AG08395 (cell line): ENCODE data around the gene LUZP2.

Experiments used
- DNase-seq: peaks from one replicate; pipeline ENCODE4 v3.0.0; 2012; ENCODE audit warnings: mixed read lengths, low spot score

Gene LUZP2

GRCh38 chr11:24716403-24716802 is 219.6 kb downstream of the LUZP2 start:
- DNase-seq = no peak

GRCh38 chr11:24723231-24723630 is 226.4 kb downstream of the LUZP2 start:
- DNase-seq = no peak

DNA sequence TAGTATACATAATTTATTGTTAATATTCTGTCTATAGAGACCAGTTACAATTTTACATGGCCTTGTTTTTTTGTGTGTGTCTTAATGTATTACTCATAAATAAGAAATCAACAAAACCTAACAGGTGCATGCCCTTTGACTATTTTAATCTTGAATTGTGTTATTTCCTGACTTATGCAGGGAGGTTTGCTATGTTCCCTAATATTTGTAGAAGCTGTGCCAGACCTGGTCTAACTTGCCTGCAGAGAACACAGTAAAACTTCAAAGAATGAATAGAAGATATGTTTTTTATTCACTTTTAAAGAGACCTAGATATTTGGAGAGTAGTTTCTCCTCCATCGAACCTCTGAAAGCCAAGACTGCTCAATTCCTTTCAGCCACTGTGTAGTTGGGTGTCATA is 234.7 kb downstream of the LUZP2 start:
- DNase-seq = no peak

DNA sequence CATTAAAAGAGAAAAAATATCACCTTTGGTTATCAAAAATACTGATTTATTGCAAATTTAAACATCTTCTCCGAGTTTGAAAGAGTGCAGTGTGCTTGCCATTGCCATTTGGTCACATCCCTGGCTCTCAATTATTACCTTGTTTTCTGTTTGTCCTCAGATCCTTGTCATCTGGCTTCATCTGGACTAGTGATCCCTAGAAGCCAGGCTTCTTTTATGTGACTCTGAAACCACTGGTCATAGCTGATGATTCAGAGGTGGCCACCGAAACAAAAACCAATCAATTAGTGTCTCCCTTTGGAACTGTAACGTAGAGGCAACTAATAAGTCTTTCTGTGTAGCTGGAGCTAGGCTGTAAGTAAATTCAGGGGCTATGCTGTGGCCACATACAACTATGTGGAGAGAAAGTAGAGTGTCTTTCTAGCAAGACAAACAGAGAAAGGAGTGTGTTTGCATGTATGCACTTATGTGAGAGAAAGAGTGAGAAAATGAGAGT is 237.9 kb downstream of the LUZP2 start:
- no peak for DNase-seq

DNA sequence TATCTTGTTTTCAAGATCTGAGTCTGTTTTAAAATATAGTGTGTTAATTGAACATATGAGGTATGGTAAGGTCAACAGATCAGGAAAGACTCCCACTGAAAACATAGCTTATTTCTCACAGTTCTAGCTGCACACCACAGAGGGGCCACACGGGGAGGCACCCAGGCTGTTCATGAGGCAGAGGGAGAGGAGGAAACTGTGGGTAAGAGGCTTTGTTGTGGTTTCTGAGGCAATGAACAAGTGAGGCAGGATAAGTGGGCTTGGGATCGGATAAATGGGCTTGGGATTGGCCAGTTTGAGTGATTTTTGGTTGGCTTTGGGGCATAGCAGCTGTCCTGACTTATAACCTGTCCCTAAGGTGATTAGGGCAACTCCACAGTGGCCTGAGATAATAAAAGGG is 242.1 kb downstream of the LUZP2 start:
- no peak for DNase-seq

GRCh38 chr11:24739637-24740036 is 242.8 kb downstream of the LUZP2 start:
- no peak for DNase-seq

GRCh38 chr11:24747275-24748251 is 250.7 kb downstream of the LUZP2 start:
- DNase-seq = no peak

DNA sequence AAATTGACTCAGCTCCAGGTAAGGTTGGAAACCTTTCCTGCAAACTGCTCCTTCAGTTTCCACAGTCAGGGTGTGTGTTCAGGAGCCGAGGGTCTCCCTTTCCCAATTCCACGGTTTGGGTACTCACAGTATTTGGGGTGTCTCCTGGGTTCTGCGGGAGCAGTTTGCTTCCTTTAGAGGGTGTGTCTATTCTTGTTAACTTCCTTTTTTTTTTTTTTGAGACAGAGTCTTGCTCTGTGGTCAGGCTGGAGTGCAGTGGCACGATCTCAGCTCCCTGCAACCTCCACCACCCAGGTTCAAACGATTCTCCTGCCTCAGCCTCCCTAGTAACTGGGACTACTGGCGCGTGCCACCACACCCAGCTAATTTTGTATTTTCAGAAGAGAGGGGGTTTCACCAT is 251.4 kb downstream of the LUZP2 start:
- DNase-seq = no peak

DNA sequence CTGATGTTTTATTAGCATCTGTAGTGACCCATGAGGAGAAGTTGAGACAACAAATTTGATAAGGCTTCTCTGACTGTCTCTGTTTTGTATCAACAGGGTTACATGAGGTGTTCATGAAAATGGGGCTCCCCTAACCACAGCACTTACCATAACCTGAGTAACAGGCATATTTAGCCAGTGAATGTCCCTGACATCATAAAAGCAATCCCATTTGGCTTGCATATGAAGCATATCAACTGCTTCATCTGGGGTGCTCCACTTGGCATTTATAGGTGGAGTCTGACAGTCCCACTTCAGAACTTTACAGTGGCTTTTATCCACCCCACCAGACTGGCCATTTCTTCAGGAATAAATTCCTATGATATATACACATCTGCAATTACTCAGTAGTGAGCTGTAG is 257.6 kb downstream of the LUZP2 start:
- DNase-seq = no peak

DNA sequence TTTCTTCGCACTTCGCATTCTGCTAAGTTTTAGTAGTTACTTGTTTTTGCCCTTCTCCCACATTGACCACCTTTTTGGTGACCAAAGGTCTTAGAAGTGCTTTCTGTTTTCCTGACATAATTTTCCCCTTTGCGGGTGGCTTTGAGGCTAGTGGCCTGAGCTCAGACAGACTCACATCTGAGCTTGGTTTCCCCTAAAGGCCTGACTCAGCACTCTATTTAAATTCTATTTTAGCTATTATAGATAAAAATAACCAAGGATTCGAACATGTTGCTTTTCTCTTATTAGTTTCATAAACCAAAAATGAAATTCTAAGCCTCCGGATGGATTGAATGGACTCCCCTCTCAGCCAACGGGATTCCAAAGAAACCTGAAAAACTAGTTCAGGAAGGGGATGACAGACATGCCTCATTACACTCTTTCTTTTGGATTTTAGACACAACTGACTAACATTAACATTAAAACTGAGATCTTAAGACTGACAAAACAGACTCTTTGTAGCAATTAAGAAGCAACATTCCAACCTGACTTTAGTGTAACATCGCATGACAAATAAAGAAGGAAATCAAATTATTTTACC is 258.5 kb downstream of the LUZP2 start:
- DNase-seq = no peak

DNA sequence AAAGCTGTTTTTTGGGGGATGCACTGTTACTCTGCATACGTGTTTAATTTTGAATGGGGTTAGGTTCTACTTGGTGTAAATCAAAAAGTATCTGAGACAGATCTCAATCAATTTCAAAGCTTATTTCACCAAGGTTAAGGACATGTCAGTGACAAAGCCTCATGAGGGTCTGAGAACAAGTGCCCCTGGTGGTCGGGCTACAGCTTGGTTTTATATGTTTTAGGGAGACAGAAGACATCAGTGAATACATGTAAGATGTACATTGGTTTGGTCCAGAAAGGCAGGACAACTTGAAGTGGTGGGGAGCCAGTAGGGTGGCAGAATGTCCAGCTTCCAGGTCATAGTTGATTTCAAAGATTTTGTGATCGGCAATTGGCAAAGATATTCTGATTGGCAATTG is 262.9 kb downstream of the LUZP2 start:
- no peak for DNase-seq

GRCh38 chr11:24760681-24761080 is 263.8 kb downstream of the LUZP2 start:
- no peak for DNase-seq

- DNase-seq = no peak
Measured at GRCh38 chr11:24762076-24762475, 265.2 kb downstream of the LUZP2 start.

DNA sequence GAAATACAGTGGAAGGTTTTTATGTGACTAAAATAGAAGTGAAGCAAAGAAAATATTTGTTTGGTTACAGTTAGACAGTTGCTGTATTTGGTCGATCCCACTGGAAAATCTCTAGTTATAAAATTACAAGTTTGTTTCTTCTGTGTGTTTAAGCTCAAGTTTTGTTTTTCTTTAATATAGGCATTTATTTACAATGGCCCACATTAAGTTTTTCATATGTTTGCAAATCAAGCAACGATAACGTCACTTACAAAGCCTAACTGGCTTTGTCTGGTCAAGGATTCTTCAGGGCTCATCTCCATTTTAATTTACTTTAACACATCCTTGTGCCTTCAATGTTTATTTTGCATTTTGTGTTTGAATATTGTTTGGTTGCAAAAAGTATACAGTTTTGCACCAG is 270.6 kb downstream of the LUZP2 start:
- no peak for DNase-seq

DNA sequence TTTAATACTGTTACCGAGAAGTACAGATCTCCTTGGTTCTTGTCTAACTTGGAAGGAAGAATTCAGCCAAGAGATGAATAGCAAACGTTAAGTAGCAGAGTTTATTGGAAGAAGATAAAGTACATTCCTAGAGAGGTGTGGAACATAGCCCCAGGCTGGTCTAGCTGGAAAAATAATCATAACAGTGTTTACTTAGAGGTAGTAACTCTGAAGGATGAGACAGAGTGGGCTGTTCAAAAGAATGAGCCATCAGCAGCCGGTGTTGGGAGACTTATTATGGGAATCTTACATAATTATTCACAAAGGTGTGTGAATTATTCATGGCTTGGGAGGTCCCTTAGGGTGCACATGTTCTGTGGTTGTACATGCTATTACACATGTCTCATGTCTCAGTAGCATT is 276.5 kb downstream of the LUZP2 start:
- no peak for DNase-seq

- no peak for DNase-seq
Measured at GRCh38 chr11:24779791-24780190, 282.9 kb downstream of the LUZP2 start.

- DNase-seq = no peak
Measured at GRCh38 chr11:24781288-24781687, 284.4 kb downstream of the LUZP2 start.

GRCh38 chr11:24793479-24793878 is 296.6 kb downstream of the LUZP2 start:
- no peak for DNase-seq

- no peak for DNase-seq
Measured at GRCh38 chr11:24794064-24794463, 297.2 kb downstream of the LUZP2 start.

GRCh38 chr11:24805671-24806070 is 308.8 kb downstream of the LUZP2 start:
- no peak for DNase-seq

DNA sequence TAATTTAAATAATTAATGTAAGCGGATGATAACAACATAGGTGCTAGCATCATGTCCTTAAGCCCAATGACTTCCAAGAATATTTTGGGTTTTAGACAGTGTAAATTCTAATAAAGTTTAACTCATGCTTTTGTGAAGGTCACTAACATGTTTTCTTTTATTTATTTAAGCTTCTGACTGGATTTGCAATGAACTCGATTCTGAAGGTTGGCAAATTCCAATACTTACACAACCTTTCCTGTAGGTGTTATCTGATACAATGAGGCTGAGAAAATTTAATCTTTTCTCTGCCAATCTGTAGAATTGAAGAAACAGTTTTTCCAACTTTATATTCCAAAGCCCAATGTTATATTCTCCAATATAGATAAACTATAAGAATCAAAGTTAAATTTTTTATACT is 311.3 kb downstream of the LUZP2 start:
- DNase-seq = no peak

- DNase-seq = no peak
Measured at GRCh38 chr11:24819006-24819405, 322.2 kb downstream of the LUZP2 start.

DNA sequence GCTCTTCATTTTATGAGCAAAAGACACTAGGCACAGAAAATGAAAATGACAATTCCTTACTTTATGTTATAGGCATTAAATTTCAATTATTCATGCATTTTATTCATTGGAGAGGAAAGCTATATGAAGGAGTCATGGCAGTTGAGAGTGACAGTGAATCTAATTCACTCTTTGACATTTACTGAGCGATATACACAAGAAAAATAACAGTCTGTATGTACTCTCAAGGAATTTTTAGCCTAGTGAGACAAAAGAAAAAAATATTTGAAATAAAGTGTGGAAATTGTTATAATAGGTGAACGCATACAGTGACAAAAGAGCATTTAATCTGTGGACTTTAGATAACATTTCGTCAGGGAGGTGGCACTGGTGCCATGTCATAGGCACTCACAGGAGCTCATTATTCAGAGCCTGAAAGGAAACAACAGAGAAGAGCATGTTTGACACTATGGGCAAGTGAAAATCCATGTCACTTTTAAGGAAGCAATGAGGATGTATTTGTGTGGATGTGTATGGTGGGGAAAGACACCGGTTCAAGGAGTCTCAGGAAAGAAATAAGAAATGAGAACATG is 323.1 kb downstream of the LUZP2 start:
- DNase-seq = no peak
